K562 (cell line): Measurements from ENCODE around the gene KIF27. TPM values are rescaled to one million over a fixed set of nuclear protein-coding genes. Genes with fewer than 3 reads are reported as not detected.

Experiments used
- CXXC5 ChIP-seq: fragments of 250-450 bp; sonication (Bioruptor Pico); IDR thresholded peaks from 2 replicates; pipeline ENCODE4 v1.8.0; 2022; ENCODE audit warnings: inconsistent platforms, mild to moderate bottlenecking, moderate library complexity
- FOXJ2 ChIP-seq: fragments of 200-800 bp; sonication (Bioruptor generic); IDR thresholded peaks from 2 replicates; pipeline ENCODE4 v1.6.1; 2016; ENCODE audit warnings: missing genetic modification characterization, missing compliant biosample characterization
- KDM4B ChIP-seq, 2 experiments: fragments of 450-650 bp in 1 of 2; sonication (generic) in 1 of 2; IDR thresholded peaks; 2 replicates each; pipeline ENCODE4 v1.6.1; 2016 to 2017; ENCODE audit warnings: borderline replicate concordance in 2 of 2, antibody characterized with exemption in 1 of 2, low read depth in 1 of 2, mild to moderate bottlenecking in 1 of 2
- NR2C2 ChIP-seq, 2 experiments: fragments of 200-800 bp in 1 of 2; sonication (Bioruptor generic) in 1 of 2; sonication (generic) in 1 of 2; formaldehyde crosslinking in 1 of 2; IDR thresholded peaks; 2 replicates each; pipeline versions ENCODE4 v1.6.1 to v1.8.0; 2016 to 2022; ENCODE audit warnings: mild to moderate bottlenecking in 1 of 2, missing compliant biosample characterization in 1 of 2, missing genetic modification characterization in 1 of 2, missing genetic modification reagents in 1 of 2
- PRPF4 ChIP-seq: fragments of 200-400 bp; formaldehyde crosslinking; IDR thresholded peaks from one replicate; pipeline ENCODE4 v1.6.1; 2017; ENCODE audit warnings: low read length, low read depth, mild to moderate bottlenecking; ENCODE audit not compliant: insufficient read depth, poor library complexity, severe bottlenecking
- RBFOX2 ChIP-seq: fragments of 200-400 bp; formaldehyde crosslinking; IDR thresholded peaks from 2 replicates; pipeline ENCODE4 v1.6.1; 2017; ENCODE audit warnings: low read depth, mild to moderate bottlenecking, low read length, moderate library complexity
- SUPT5H ChIP-seq: fragments of 450-650 bp; IDR thresholded peaks from 2 replicates; pipeline ENCODE4 v1.6.1; 2016
- TAF1 ChIP-seq: IDR thresholded peaks from 2 replicates; pipeline ENCODE4 v1.6.1; 2011; ENCODE audit warnings: mild to moderate bottlenecking, low read length, moderate library complexity; ENCODE audit not compliant: insufficient read depth, control insufficient read depth, severe bottlenecking; ENCODE audit errors: extremely low read depth
- ZNF165 ChIP-seq: fragments of 250-450 bp; sonication (Bioruptor Pico); IDR thresholded peaks from 2 replicates; pipeline ENCODE4 v1.4.0; 2020; ENCODE audit warnings: borderline replicate concordance
- ZNF431 ChIP-seq: sonication (generic); formaldehyde crosslinking; IDR thresholded peaks from 2 replicates; pipeline ENCODE4 v1.8.0; 2022; ENCODE audit warnings: mild to moderate bottlenecking, missing genetic modification reagents
- polyA plus RNA-seq, 8 experiments: library from polyadenylated mRNA; depleted of rRNA in 4 of 8; stranded (reverse) in 5 of 8; unstranded in 3 of 8; fragments of >200 nt; fragmentation: Nextera tagmentation in 2 of 8; fragmentation: Illumina TruSeq in 1 of 8; extraction: Ambion mirVana in 2 of 8; extraction: Trizol in 1 of 8; gene quantifications; 2 replicates each; pipeline versions ENCODE4 v1.2.1 to v1.2.3, GENCODE V29; 2011 to 2014; ENCODE audit warnings: inconsistent platforms in 1 of 8, missing spikeins in 1 of 8
- total RNA-seq, 7 experiments: library from RNA; depleted of rRNA in 6 of 7; stranded (reverse); fragments of >200 nt in 6 of 7; fragmentation: Illumina TruSeq in 2 of 7; extraction: Trizol in 2 of 7; gene quantifications; 2 replicates each; pipeline versions ENCODE4 v1.2.1 to v1.2.3, GENCODE V29; 2011 to 2021; ENCODE audit warnings: low replicate concordance in 1 of 7
- TF ChIP-seq, protein P1 (sequence below): sonication (generic); formaldehyde crosslinking; IDR thresholded peaks from 2 replicates; pipeline ENCODE4 v1.8.0; 2022; ENCODE audit warnings: missing genetic modification reagents, mild to moderate bottlenecking, borderline replicate concordance
- TF ChIP-seq, protein P2 (sequence below), 2 experiments: fragments of 450-650 bp; formaldehyde crosslinking in 1 of 2; IDR thresholded peaks; 2 replicates each; pipeline versions ENCODE4 v1.4.0 to v1.6.1; 2014 to 2020; ENCODE audit warnings: mild to moderate bottlenecking in 2 of 2, borderline replicate concordance in 1 of 2, low read depth in 1 of 2

The KIF27 gene
- total and polyA plus RNA-seq, 9 of the 15 experiments (the other 6 are each of a cell fraction or from before 2014, with no cell fraction given): 0.32 to 2.4 (median 0.98) TPM

DNA sequence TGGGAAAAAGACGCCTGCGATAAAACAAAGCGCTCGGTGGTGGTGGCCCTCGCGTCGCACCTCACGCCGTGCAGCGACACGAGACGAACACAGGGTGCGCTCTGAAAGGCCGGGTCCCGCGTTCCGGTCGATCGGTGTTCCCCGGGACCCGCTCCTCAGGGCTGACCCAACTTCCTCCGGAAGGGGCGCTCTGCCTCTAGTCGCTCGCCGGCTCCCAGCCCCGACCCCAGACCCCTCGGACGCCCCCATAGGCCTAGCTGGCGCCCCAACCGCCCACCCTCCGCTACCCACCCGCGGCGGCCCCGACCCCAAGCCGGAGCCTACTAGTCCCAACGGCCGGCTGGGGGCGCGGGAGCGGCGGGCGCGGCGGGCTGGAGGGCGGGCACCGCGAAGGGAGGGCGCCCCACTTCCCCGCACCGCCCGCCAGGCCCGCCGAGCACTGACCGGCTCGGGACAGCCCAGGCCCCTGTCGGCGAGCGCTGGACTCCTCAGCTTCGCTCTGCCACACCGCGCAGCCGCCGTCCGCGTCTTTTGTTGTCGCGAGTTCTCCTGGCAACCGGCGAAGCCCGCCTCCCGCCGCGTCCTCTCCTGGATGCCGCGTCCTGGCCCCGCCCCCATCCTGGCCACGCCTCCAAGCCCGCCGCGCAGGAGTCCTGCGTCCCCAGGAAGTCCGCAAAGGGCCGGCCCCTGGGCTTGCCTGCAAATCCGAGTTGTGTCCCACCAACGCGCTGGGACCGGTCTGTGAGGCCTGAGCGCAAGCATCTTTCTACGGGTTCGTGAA is at the start of gene KIF27 (continued):
- TF ChIP-seq CXXC5: peak; percentile 80
- TF ChIP-seq SUPT5H: peak; percentile 66
- TF ChIP-seq ZNF165 (CRISPR knock-in tag): no peak
- TF ChIP-seq KDM4B (IDR thresholded peaks at IDR 0.05; ENCODE audit: borderline replicate concordance in 2 of 2, low read depth in 1 of 2): 0 out of 4 replicates have a peak, but pooled peaks of 1 of the 2 experiments have one; percentile 30
- TF ChIP-seq, protein P1, sequence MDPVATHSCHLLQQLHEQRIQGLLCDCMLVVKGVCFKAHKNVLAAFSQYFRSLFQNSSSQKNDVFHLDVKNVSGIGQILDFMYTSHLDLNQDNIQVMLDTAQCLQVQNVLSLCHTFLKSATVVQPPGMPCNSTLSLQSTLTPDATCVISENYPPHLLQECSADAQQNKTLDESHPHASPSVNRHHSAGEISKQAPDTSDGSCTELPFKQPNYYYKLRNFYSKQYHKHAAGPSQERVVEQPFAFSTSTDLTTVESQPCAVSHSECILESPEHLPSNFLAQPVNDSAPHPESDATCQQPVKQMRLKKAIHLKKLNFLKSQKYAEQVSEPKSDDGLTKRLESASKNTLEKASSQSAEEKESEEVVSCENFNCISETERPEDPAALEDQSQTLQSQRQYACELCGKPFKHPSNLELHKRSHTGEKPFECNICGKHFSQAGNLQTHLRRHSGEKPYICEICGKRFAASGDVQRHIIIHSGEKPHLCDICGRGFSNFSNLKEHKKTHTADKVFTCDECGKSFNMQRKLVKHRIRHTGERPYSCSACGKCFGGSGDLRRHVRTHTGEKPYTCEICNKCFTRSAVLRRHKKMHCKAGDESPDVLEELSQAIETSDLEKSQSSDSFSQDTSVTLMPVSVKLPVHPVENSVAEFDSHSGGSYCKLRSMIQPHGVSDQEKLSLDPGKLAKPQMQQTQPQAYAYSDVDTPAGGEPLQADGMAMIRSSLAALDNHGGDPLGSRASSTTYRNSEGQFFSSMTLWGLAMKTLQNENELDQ: 0 out of 2 replicates have a peak, but pooled peaks have one; percentile 46
- no peak for TF ChIP-seq NR2C2 (CRISPR knock-in tag; IDR thresholded peaks at IDR 0.05)
- peak; percentile 50 for TF ChIP-seq NR2C2 (tag; IDR thresholded peaks at IDR 0.05)
- peak; percentile 78 for TF ChIP-seq ZNF431 (CRISPR knock-in tag)
- TF ChIP-seq TAF1: peak; percentile 75
- peak; percentile 37 for TF ChIP-seq PRPF4
- peak; percentile 84 for TF ChIP-seq RBFOX2
- TF ChIP-seq, protein P2, sequence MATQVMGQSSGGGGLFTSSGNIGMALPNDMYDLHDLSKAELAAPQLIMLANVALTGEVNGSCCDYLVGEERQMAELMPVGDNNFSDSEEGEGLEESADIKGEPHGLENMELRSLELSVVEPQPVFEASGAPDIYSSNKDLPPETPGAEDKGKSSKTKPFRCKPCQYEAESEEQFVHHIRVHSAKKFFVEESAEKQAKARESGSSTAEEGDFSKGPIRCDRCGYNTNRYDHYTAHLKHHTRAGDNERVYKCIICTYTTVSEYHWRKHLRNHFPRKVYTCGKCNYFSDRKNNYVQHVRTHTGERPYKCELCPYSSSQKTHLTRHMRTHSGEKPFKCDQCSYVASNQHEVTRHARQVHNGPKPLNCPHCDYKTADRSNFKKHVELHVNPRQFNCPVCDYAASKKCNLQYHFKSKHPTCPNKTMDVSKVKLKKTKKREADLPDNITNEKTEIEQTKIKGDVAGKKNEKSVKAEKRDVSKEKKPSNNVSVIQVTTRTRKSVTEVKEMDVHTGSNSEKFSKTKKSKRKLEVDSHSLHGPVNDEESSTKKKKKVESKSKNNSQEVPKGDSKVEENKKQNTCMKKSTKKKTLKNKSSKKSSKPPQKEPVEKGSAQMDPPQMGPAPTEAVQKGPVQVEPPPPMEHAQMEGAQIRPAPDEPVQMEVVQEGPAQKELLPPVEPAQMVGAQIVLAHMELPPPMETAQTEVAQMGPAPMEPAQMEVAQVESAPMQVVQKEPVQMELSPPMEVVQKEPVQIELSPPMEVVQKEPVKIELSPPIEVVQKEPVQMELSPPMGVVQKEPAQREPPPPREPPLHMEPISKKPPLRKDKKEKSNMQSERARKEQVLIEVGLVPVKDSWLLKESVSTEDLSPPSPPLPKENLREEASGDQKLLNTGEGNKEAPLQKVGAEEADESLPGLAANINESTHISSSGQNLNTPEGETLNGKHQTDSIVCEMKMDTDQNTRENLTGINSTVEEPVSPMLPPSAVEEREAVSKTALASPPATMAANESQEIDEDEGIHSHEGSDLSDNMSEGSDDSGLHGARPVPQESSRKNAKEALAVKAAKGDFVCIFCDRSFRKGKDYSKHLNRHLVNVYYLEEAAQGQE (IDR thresholded peaks at IDR 0.05; ENCODE audit: borderline replicate concordance): 0 out of 2 replicates have a peak, but pooled peaks have one; percentile 2
- TF ChIP-seq, protein P2 (CRISPR knock-in tag; IDR thresholded peaks at IDR 0.05; ENCODE audit: low read depth): no peak
- TF ChIP-seq FOXJ2: peak; percentile 73; the same call in 1 of the 2 replicates
